ENCODE results near the gene LUM.

DNA sequence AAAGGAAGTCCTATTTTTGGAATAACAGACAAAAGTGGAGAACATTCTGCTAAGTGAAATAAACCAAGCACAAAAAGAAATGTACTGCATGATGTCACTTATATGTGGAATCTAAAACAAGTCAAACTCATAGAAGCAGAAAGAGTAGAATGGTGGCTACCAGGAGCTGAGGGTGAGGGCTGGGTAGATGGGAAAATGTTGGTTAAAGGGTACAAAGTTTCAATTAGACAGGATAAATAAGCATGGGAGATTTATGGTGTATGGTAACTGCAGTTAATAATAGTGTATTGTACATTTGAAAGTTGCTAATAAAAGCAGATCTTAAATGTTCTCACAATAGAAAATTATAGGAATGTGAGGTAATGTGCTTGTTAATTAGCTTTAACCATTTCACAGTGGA, 12.8 kb downstream of the LUM start:
- no peak for TF ChIP-seq POLR2A (IDR thresholded peaks at IDR 0.05)
- no peak for TF ChIP-seq CTCF (IDR thresholded peaks at IDR 0.05)

Data from vagina (tissue), 2 donors.